H1 (cell line): ENCODE results near the gene PLXNA4. TPM values are rescaled to one million over a fixed set of nuclear protein-coding genes. Genes with fewer than 3 reads are reported as not detected.

Source experiments
- CTCF ChIA-PET: fragments of 300-600 bp; sonication (Branson Sonifier 250); formaldehyde crosslinking; loops from one replicate; lab custom pipeline; 2021; ENCODE audit not compliant: partially characterized antibody; lab: Charles Lee
- POLR2A ChIA-PET: fragments of 300-600 bp; sonication (Branson Sonifier 250); formaldehyde crosslinking; loops from one replicate; lab custom pipeline; 2021; ENCODE audit warnings: inconsistent platforms; ENCODE audit not compliant: partially characterized antibody; lab: Charles Lee
- DNase-seq, 2 experiments: peaks; one replicate each; pipeline versions ENCODE4 v3.0.0 to v3.0.0-alpha.2; 2010 to 2022; ENCODE audit warnings: low spot score in 2 of 2, low read depth in 1 of 2, mixed read lengths in 1 of 2
- FAIRE-seq: peaks from 2 replicates; lab custom pipeline; 2011; peaks lifted over from hg19 to GRCh38; lab: Jason Lieb, UNC
- H2AFZ ChIP-seq: 2 replicates; pipeline ENCODE4 v1.8.1; 2012; ENCODE audit warnings: low read length, inconsistent platforms
- H2AK5ac ChIP-seq: 2 replicates; pipeline ENCODE4 v1.6.1; 2013; ENCODE audit warnings: low read depth, low read length
- H2BK120ac ChIP-seq: replicated peaks from 2 replicates; pipeline ENCODE3; 2013; ENCODE audit warnings: low read depth, low read length, inconsistent platforms
- H2BK12ac ChIP-seq: 2 replicates; pipeline ENCODE4 v1.6.1; 2013; ENCODE audit warnings: low read depth, low read length
- H2BK15ac ChIP-seq: 2 replicates; pipeline ENCODE4 v1.6.1; 2013; ENCODE audit warnings: low read length
- H2BK20ac ChIP-seq: 2 replicates; pipeline ENCODE4 v1.6.1; 2013; ENCODE audit warnings: low read length
- H2BK5ac ChIP-seq: 2 replicates; pipeline ENCODE4 v1.6.1; 2013; ENCODE audit warnings: low read depth, low read length
- H3K14ac ChIP-seq: 2 replicates; pipeline ENCODE4 v1.6.1; 2013; ENCODE audit warnings: inconsistent platforms; ENCODE audit not compliant: insufficient read length
- H3K18ac ChIP-seq: 2 replicates; pipeline ENCODE4 v1.6.1; 2013; ENCODE audit warnings: low read length; ENCODE audit errors: extremely low read depth
- H3K23ac ChIP-seq: 2 replicates; pipeline ENCODE4 v1.6.1; 2013; ENCODE audit warnings: inconsistent platforms; ENCODE audit not compliant: insufficient read length
- H3K23me2 ChIP-seq: 2 replicates; pipeline ENCODE4 v1.6.1; 2013; ENCODE audit warnings: low read depth, low read length
- H3K27ac ChIP-seq: 2 replicates; pipeline ENCODE4 v1.6.1; 2011; ENCODE audit warnings: low read depth, low read length, inconsistent platforms
- H3K27me3 ChIP-seq, 4 experiments: replicated peaks in 1 of 4; 1 replicate in 1 of 4; 2 replicates in 3 of 4; pipeline versions ENCODE4 v1.6.1 to v1.8.1; 2011 to 2013; ENCODE audit warnings: low read length in 3 of 4, mild to moderate bottlenecking in 3 of 4, inconsistent platforms in 2 of 4, mixed read lengths in 2 of 4, moderate library complexity in 1 of 4; ENCODE audit not compliant: control insufficient read depth in 3 of 4, insufficient read depth in 3 of 4; ENCODE audit errors: extremely low read depth in 1 of 4
- H3K36me3 ChIP-seq, 4 experiments: 2 replicates each; pipeline versions ENCODE4 v1.6.1 to v1.8.1; 2011 to 2013; ENCODE audit warnings: mild to moderate bottlenecking in 4 of 4, low read length in 3 of 4, moderate library complexity in 2 of 4, control low read depth in 1 of 4, inconsistent platforms in 1 of 4; ENCODE audit not compliant: insufficient read depth in 4 of 4, control insufficient read depth in 2 of 4
- H3K4ac ChIP-seq: replicated peaks from 2 replicates; pipeline ENCODE3; 2013; ENCODE audit warnings: low read length, low read depth, mixed read lengths, inconsistent platforms; ENCODE audit not compliant: insufficient read length
- H3K4me1 ChIP-seq, 4 experiments: replicated peaks in 1 of 4; 1 replicate in 1 of 4; 2 replicates in 3 of 4; pipeline versions ENCODE4 v1.6.1 to v1.8.1; 2011 to 2013; ENCODE audit warnings: low read length in 3 of 4, inconsistent platforms in 2 of 4, mixed read lengths in 1 of 4; ENCODE audit not compliant: insufficient read depth in 4 of 4, control insufficient read depth in 3 of 4
- H3K4me2 ChIP-seq, 2 experiments: 2 replicates each; pipeline versions ENCODE4 v1.6.1 to v1.8.1; 2011 to 2013; ENCODE audit warnings: low read depth in 2 of 2, low read length in 2 of 2, control low read depth in 1 of 2, inconsistent platforms in 1 of 2, mild to moderate bottlenecking in 1 of 2; ENCODE audit not compliant: insufficient read depth in 1 of 2
- H3K4me3 ChIP-seq, 4 experiments: fragments of 200-600, 300-600 bp in 1 of 4; sonication (generic), shearing (Covaris generic), sonication (Bioruptor Twin) in 1 of 4; 2 replicates each; pipeline versions ENCODE4 v1.5.1 to v1.8.1; 2011 to 2016; ENCODE audit warnings: low read length in 4 of 4, low read depth in 3 of 4, control low read depth in 2 of 4, inconsistent platforms in 2 of 4, mild to moderate bottlenecking in 2 of 4, mixed read lengths in 1 of 4, moderate library complexity in 1 of 4; ENCODE audit not compliant: insufficient read depth in 2 of 4; ENCODE audit errors: extremely low read depth in 1 of 4
- H3K56ac ChIP-seq: replicated peaks from 2 replicates; pipeline ENCODE3; 2013; ENCODE audit warnings: low read depth, mild to moderate bottlenecking, mixed read lengths, low read length, inconsistent platforms; ENCODE audit not compliant: insufficient read length
- H3K79me1 ChIP-seq: 2 replicates; pipeline ENCODE4 v1.6.1; 2013; ENCODE audit warnings: low read depth, low read length, control low read depth
- H3K79me2 ChIP-seq, 2 experiments: 2 replicates each; pipeline versions ENCODE4 v1.6.1 to v1.8.1; 2012 to 2013; ENCODE audit warnings: low read length in 2 of 2, mild to moderate bottlenecking in 2 of 2, inconsistent platforms in 1 of 2; ENCODE audit not compliant: insufficient read depth in 2 of 2, control insufficient read depth in 1 of 2
- H3K9ac ChIP-seq, 4 experiments: replicated peaks in 1 of 4; 1 replicate in 1 of 4; 2 replicates in 3 of 4; pipeline versions ENCODE4 v1.6.1 to v1.8.1; 2011 to 2013; ENCODE audit warnings: low read depth in 3 of 4, low read length in 3 of 4, control low read depth in 2 of 4, mild to moderate bottlenecking in 2 of 4, moderate library complexity in 2 of 4, inconsistent platforms in 1 of 4; ENCODE audit errors: extremely low read depth in 1 of 4
- H3K9me3 ChIP-seq, 2 experiments: 2 replicates each; pipeline versions ENCODE4 v1.6.1 to v1.8.1; 2012 to 2013; ENCODE audit warnings: mild to moderate bottlenecking in 2 of 2, moderate library complexity in 2 of 2, control low read depth in 1 of 2, inconsistent platforms in 1 of 2, low read depth in 1 of 2, low read length in 1 of 2, mixed read lengths in 1 of 2; ENCODE audit not compliant: insufficient read depth in 2 of 2
- H4K20me1 ChIP-seq, 2 experiments: replicated peaks in 1 of 2; 2 replicates each; pipeline versions ENCODE3 to v1.8.1; 2011 to 2013; ENCODE audit warnings: inconsistent platforms in 2 of 2, low read length in 2 of 2, mild to moderate bottlenecking in 1 of 2; ENCODE audit not compliant: insufficient read depth in 2 of 2, control insufficient read depth in 1 of 2
- H4K5ac ChIP-seq: 2 replicates; pipeline ENCODE4 v1.6.1; 2013; ENCODE audit warnings: low read length, low read depth, mixed read lengths, inconsistent platforms; ENCODE audit not compliant: insufficient read length
- H4K8ac ChIP-seq: 2 replicates; pipeline ENCODE4 v1.8.0; 2013; ENCODE audit warnings: mild to moderate bottlenecking, moderate library complexity, low read length, inconsistent platforms; ENCODE audit not compliant: insufficient read depth; ENCODE audit errors: extremely low read depth
- H4K91ac ChIP-seq: replicated peaks from 2 replicates; pipeline ENCODE3; 2013; ENCODE audit warnings: low read length, mixed read lengths, inconsistent platforms; ENCODE audit not compliant: insufficient read length
- BRCA1 ChIP-seq: IDR thresholded peaks from 2 replicates; pipeline ENCODE4 v1.6.1; 2012; ENCODE audit warnings: low read depth, low read length, improper control_type of control experiment
- SP2 ChIP-seq: IDR thresholded peaks from 2 replicates; pipeline ENCODE4 v1.6.1; 2012; ENCODE audit warnings: mild to moderate bottlenecking, low read length, inconsistent platforms
- WGBS, 2 experiments: shearing (Covaris generic) in 1 of 2; methylation state at CpG; one replicate each; pipeline versions ENCODE4 v1.1.6 to v1.1.7; 2013 to 2015; ENCODE audit warnings: low lambda C conversion rate in 2 of 2, mixed read lengths in 2 of 2, inconsistent platforms in 1 of 2, low coverage in 1 of 2, missing lambda C conversion rate in 1 of 2; ENCODE audit not compliant: insufficient replicate concordance in 2 of 2, insufficient coverage in 1 of 2, insufficient read length in 1 of 2; ENCODE audit errors: extremely low coverage in 1 of 2, missing lambda C conversion rate in 1 of 2; 5-methylcytosine and 5-hydroxymethylcytosine counted together
- polyA plus RNA-seq, 7 experiments: library from polyadenylated mRNA; depleted of rRNA in 3 of 7; stranded (reverse) in 5 of 7; unstranded in 2 of 7; fragments of >200 nt in 5 of 7; fragments of 200-250 nt in 2 of 7; gene quantifications; 1 replicate in 5 of 7; 2 replicates in 1 of 7; 4 replicates in 1 of 7; pipeline versions ENCODE4 v1.2.1 to v1.2.3, GENCODE V29; 2011 to 2013; ENCODE audit warnings: missing spikeins in 2 of 7, mixed read lengths in 2 of 7
- total RNA-seq: library from RNA; stranded (reverse); fragmentation: NEBNext Ultra II Directional; extraction: Animal tissue kit (Norgen Biotek cat#: 25700); gene quantifications from 2 replicates; pipeline ENCODE4 v1.2.1, GENCODE V29; 2021

PLXNA4 gene
- total and polyA plus RNA-seq, 2 of the 8 experiments (the other 6 are each of a cell fraction or from before 2014, with no cell fraction given): 0.76 to 0.79 TPM

GRCh38 chr7:132410385-132410784 is 165.9 kb downstream of the PLXNA4 start:
- Histone ChIP-seq H2BK15ac (0 out of 2 replicates have a peak overlapping the region, but pooled peaks have one; percentile 72), H4K5ac (no peak overlapping the region), H3K4ac (no peak overlapping the region), H3K4me2 (no peak overlapping the region), H3K56ac (no peak overlapping the region), H3K23me2 (no peaks in the 10 kb centered on the region), H3K4me1 (peaks cover 0 to 2% (median under 1%) of the 10 kb centered on the region in 4 experiments; a peak in 2 of 7 replicates), H3K9me3 (no peaks in the 10 kb centered on the region), H3K27ac (no peak overlapping the region), H3K79me2 (no peaks in the 10 kb centered on the region), H2BK12ac (no peak overlapping the region), H3K36me3 (no peaks in the 10 kb centered on the region), H3K27me3 (no peaks in the 10 kb centered on the region), H2BK20ac (no peak overlapping the region), H2BK120ac (no peak overlapping the region), H3K18ac (no peak overlapping the region), H3K4me3 (no peak overlapping the region), H4K91ac (no peak overlapping the region), H2AK5ac (no peak overlapping the region), H4K8ac (no peak overlapping the region), H3K23ac (no peak overlapping the region), H4K20me1 (no peaks in the 10 kb centered on the region), H3K9ac (no peak overlapping the region), H2AFZ (peak overlapping the region; percentile 63), H2BK5ac (no peak overlapping the region), H3K79me1 (no peaks in the 10 kb centered on the region), H3K14ac (no peak overlapping the region)
- WGBS, 2 experiments: 83% methylated on average over 7 of the region's 7 CpGs; no CpG with 5 or more reads in 1 of the 2 experiments
- CTCF ChIA-PET: interaction anchor here (0.9 to 2.3 kb wide), 3 partner anchors 38 to 170 kb away, joined by 3 to 6 read pairs (median 6); partner anchors contain the start of gene PLXNA4
- DNase-seq (no peak), FAIRE-seq (no peak)
- POLR2A ChIA-PET: no interaction called here
- TF ChIP-seq SP2 (no peak), BRCA1 (no peak)
